Stimulated activated CD4-positive, alpha-beta T cell treated with anti-CD3 and anti-CD28 coated beads, Interleukin-4, amount 100 ng/mL, for 4 hours (primary cell): Measurements from ENCODE around the gene GAREM1.

Experiments used
- DNase-seq, 2 experiments: peaks; one replicate each; pipeline ENCODE4 v3.0.0-alpha.2; 2020

GAREM1 gene

DNA sequence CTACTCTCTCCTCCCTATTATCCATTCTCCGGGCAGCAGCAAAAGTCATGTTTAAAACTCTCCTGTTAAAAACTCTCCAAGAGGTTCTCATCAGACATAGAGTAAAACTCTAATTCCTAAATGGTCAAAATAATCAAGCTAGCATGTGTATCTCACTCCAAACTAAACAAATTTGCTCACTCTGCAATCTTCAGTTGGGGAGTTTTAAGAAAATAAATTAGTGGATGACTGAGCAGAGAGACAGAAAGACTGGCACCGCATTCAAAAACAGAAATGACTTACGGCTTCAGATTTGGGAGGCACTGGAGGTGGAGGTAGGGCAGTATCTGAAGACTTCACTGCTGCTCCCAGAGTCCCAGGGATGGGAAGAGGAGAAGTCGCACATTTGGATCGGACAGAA is 183.9 kb downstream of the GAREM1 start:
- no peak for DNase-seq

DNA sequence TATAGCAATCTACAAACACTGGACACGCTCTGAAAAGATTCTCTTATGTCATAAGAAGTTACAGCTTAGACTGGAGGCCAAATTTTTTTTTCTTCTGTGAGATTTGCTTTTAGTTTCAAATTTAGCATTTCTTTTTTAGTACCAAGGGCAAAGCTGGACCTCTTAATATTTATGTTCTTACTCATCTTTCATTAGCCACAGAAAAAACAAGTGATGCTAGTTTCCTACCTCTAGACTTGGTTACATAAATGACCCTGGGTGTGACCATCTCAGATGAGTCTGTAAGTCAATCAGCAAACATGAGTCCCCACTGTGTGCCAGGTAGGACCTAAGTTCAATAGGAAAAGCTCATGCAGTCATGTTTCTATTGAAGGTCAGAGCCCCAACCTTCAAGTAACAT is 186.4 kb downstream of the GAREM1 start:
- no peak for DNase-seq

DNA sequence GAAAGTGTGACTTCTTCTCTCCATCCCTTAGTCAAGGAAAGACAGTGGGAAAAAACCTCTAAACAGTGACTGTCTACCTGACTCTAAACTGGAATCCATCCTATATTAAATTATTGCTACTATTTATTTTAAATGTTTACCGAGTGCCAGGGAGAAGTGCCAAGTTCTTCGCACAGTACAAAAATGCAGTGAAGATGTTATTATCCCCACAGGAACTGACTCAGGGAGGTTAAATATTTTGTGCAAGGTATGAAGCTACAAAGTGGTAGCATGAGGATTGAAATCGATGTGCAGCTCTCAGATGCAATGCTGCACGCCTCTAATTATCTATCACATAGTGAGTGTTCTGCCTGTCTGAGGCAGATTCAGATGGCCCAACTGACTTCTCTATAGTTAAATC is 189.8 kb downstream of the GAREM1 start:
- no peak for DNase-seq

DNA sequence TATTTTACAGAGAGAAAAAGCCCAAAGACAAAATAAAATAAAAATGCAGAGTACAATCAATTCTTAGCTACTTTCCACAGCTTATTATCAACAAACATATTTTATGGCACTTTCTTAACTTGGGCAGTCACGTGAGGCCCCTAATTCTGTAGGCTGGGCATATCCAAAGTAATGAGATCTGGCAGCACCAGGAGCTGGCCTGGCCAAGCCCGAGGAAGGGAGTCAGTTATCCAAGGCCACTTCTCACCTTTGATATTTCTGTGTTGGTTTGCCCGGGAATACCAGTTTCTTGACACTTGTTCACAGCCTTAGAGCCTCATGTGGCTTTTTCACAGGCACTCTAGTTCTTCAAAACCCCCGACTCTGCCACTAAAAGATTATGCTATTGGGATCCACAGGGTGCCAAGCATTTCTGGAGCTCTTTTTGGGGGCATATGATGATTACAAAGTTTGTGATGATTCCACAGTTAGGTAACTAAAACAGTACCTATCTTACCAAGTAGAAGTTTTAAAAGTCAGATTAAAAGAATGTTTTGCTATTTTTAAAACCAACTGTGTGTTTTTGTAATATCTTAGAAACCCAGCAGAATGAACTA is 190.4 kb downstream of the GAREM1 start:
- no peak for DNase-seq

DNA sequence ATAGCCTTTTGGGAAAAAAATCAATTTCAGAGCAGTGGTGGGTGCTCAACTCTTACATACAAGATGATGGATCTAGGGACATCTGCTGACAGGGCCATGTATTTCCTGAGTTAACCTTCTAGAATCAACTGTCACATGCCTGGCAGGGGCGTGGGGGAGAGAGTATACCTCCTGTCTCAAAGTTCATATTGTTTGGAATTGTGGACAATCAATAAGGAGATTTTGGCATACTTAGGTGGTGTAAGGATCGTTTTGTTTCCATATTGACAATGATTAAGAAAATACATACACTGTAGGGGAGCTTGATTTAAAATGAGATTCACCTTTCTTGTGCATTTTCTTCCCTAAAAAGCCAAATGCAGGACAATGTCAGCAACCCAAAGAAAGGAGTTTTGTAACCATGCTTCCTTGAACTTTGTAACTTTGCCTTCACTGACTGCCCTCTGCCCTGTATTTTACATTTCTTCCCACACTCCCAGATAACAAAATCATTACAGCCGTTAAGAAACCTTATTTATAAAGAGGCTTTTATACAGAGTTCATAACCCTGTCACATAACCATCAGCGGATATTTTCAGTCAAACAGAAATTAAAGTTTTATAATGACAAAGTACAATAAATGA is 192.4 kb downstream of the GAREM1 start:
- no peak for DNase-seq

DNA sequence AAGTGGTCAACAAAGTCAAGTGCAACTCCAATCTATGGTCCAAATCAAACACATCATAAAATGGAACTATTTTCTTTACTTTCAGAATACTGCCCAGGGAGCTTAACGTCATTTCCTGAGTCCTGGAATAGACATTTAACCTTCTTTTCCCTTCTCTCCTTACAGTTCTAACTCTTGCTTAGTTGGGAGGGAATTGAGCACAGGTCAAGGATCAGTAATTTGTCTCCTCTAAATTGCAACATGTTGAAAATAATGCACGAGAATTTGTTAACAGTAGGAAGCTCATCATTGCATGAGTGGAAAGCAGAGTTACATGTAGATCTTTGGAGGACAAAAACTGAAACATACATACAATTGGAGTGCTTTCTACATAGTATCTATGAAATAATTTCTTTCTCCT is 193.1 kb downstream of the GAREM1 start:
- no peak for DNase-seq

DNA sequence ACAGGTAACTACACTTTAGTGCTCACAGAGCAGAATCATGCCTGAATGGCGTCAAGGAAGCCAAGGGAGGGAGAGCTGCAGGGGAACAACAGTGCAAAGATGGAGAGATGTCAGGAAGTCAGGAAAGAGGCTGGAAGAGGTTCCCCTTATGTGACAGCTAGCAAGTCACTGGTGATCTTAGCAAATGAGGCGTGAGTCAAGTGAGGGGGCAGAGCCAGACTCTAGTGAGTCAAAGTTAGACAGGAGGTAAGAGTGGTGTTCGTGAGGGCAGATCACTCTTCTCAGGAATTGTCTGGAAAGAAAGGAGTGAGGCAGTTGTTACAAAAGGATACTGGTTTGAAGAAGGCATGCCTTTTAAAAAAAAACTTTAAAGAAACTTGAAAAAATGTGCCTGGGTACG is 193.8 kb downstream of the GAREM1 start:
- no peak for DNase-seq

DNA sequence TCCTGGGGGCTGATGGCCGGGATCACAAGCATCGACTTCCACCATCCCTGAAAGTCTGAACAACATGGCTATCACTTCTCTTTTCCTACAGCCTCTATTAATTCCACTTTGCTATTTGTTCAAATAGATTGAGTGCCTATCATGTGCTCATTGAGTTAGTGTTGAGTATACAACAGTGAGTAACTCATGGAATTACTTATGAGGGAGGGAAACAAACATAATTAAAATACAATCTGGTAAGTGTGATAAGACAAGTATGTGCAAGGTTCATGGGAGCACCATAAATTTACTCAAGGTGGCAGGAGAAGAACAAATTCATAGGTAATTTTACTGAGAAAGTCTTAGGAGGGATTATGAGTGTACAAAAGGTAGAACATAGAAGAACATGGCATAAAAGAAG is 194.4 kb downstream of the GAREM1 start:
- no peak for DNase-seq

DNA sequence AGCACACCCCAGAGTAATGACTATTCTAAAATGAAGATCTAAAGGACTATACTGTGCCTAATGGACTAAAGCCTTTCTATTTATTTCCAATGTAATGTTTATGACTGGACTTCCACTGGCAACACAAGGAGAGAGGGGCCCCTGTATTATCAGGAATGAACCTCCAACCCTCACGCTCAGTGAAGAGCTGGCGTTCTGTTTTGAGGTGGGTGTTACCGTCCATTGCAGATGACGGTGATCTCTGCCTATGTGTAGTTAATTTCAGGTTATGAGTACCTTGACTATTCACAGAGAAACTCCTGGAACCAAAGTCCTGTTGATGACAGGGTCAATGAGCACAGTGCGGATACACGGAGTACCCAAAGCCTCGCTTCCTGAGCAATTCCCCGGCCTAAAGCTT is 195.5 kb downstream of the GAREM1 start:
- DNase-seq, result no peak

DNA sequence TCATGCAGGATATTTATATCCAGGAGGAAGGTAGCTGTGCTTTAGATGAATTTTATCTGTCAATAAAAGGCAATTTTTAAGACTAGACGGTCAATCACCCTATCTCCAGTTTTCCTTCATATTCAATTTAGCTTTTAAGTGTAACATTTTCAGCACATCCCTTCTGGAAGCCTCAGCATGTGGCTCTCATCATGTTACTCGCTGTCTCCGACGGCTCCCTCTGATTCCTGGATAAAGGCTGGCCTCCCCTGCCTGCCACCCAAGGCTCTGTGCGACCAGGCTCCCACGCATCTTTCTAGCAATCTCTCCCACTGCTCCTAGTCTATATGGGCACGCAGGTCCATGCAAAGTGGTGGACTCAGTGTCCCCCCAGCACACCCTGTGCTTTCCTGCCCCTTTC is 196.4 kb downstream of the GAREM1 start:
- DNase-seq, result no peak

DNA sequence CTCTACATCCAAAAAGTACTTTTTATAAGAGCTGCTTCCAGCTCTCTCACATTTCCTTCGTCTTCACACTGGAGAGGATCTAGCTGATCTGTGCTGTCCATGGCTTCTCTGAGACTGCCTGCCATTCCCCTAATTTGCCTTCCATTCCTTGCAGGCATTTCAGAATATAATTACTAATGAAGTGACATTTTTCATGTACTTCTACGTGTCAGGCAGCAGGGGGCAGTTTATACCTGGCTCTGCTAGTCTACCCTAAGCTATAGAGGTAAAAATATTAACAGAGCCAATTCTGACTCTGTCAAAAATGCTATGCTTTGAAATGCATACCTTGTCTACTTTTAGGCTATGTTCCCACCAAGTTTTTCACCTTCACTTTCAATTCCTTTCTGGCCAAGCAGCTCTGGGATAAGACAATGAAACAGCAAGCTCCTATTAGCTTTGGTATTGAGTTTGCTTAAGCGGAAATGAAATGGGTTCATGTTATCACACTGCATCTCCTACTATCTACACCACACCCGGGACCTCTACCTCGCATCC is 198.9 kb downstream of the GAREM1 start:
- DNase-seq, result no peak

DNA sequence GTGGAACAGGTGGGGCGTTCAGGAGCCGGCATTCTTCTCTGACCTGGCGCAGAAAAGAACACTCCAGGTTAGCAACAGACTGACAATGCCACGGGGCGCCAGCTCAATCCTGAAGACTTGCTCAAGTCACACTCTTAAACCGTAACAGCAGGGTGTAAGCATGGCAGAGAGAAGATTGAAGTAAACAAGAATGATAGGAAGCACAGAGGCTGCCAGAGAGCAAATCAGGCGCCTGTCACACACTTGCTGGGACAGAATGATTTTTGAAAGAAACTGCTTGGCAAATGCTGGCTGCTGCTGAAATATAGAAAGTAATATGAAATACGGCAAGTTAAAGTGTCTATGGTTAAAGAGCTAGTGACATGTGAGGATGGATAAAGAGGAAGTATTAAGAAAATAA is 200.3 kb downstream of the GAREM1 start:
- no peak for DNase-seq

DNA sequence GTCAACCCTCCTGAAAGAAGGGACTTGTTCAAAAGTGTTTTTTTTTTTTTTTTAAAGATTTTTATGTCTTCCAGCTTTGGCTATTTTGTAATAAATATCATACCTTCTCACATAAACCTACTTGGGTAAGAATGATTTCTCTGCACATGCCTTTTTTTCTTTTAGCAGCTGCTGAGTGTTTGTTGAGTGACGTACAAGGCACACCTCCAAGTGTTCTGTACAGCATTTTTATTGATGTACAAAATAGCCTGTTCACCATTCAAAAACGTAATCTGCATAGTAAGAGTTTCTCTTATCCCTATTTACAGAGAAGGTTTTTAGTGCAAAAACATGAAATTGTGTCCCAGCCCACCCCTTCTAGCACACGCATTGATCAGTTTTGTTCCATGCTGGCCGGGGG is 203.2 kb downstream of the GAREM1 start:
- no peak for DNase-seq

DNA sequence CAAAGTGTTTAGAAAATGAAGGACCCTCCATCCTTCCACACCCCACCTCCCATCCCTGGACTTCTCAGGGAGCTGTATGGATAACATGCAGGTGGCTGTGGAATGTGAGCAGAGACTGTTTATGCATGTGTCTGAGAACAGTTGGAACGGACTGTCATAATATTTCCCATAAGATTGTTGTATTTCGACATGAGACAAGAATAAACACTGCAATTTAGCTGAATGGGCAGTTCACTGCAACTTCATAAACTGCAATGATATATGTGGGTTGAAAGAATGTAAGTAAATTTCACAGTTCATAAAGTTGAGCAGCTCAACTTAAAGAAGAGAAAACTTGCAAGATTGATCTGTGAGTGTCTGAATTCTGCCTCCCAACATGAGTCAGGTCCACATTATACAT is 206.3 kb downstream of the GAREM1 start:
- no peak for DNase-seq

DNA sequence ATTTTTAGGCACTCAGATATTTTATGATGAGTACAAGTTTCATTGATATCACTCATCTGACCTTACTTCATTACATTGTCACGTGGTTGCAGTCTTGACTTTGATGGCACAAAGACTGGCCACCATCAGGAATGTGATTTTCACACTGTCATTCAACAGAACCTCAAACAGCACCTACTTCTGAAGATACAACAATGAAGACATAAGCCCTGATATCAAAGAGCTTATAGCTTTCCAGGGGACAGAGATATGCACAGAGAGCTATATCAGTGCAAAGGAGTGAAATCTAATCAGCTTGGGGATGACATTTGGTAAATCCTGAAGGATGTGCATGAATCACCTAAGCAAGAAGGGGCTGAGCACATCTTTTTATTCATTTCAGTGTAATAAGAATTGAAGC is 208.6 kb downstream of the GAREM1 start:
- DNase-seq, result no peak

DNA sequence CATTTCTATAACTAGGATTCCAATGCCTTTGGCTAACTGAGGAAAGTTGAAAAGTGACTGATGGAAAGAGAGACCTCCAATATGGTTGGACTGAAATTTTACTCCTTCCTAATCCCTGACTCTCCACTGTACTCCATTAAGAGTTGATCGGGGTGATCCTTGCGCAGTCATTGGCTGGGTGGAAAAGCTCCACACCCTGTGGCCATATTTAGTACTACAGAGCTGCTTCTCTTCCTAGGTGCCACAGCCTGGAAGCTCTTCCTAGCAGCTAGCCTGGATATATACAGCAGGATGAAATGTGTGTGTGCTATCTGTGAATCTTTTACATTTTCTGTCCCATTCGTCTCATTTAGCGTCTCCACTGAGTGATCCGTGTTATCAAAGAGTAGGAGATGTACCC is 209.7 kb downstream of the GAREM1 start:
- no peak for DNase-seq

DNA sequence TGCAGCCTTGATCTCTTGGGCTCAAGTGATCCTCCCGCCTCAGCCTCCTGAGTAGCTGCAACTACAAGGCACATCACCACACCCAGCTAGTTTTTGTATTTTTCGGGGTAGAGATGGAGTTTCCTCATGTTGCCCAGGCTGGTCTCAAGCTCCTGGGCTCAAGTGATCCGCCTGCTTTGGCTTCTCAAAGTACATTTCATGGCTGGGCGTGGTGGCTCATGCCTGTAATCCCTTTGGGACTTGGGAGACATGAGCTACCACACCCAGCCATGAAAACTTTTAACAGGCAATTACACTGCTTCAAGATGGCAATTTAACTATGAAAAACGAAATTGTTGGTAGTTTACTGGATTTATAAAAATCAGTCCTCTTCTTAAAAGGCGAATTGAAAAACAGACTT is 211.1 kb downstream of the GAREM1 start:
- DNase-seq, result no peak

DNA sequence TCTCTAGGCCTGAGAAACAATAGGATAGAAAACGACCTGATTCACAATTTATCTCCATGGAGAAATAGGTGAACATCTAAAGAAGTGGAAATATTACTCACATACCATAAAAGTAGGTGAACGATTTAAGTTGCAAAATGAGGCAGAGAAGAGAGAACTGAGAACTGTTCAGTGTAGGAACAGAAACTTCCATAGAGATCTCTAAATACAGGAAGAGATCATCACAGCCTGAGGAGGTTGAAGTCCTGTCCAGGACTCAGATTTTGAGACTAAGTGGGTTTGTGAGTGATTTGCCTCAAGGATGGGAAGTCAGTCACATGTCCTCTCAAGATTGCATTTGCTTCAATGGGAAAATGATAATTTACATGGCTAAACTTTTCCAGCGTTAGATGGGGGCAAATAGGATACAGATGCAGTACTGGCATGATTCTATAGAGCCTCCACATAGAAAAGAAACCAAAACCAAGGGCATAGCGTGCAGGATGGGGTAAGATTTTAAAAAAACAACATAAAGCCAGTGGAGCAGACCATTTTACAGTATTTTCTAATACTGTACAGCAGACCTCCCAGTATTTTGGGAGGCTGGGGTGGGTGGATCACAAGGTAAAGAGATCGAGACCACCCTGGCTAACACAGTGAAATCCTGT is 212.0 kb downstream of the GAREM1 start:
- no peak for DNase-seq

DNA sequence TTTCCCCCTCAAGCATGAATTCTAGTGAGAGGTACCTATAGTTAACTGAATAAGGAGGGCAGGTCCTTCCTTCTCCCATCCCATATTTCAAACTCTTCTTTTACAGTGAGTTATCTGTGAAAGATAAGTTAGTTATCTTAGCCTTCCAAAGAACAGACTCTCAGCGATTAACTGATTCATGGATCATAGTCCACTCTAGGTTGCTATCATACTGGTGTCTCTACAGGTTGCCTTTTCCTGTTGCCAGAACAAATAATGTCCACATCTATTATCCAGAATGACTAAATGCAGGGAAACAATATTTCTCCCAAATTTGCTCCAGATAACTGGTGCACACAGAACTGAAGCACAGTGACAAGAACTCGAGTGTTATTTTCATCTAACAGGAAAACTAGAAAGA is 212.5 kb downstream of the GAREM1 start:
- no peak for DNase-seq

DNA sequence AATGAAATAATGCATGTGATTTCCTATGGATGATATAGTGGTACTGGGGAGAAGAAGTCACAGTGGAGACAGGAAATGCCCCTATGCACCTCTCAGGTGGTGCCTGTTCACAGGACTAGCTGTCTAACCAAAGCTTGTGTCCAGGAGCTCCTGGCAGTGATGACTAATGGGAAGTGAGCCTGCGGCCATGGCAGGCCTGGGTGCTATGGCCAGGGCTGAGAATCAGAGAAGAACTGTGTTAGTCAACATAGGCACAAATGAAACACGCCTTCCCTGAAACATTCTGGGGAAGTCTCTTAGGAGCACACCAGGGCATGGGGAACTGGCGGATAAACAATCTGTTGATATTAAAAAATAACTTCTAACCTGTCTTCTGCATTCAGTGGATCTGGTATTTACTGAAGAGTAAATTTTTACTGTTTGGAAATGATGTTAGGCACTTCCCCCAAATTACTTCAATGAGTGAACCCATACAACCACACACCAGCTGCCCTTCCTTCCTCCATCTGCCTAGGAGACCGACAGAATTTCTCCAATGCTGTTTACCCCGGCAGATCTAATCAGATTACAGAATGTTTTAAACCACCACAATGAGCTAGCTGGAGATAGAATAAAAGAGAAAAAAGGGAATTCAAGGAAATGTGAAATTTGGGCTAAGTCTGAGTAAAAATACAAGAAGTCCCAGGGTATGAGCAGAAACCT is 213.4 kb downstream of the GAREM1 start:
- no peak for DNase-seq

DNA sequence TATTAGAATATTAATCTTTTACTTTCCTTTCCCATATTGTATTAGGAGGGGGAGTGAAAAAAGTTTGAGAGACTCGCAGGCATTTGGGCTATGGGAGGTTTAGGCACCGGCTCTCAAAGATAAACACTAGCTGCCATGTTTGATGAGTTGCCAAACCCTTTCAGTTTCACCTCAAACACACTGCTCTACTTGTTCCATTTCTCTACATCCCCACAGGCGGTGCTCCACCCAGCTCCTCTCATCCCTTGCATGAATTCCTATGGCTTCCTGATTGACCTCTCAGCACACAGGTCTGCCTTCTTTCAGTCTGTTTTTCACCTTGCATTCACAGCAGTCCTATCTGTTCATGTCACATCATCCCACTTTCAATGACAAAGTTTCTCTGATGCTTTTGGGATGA is 215.1 kb downstream of the GAREM1 start:
- no peak for DNase-seq

DNA sequence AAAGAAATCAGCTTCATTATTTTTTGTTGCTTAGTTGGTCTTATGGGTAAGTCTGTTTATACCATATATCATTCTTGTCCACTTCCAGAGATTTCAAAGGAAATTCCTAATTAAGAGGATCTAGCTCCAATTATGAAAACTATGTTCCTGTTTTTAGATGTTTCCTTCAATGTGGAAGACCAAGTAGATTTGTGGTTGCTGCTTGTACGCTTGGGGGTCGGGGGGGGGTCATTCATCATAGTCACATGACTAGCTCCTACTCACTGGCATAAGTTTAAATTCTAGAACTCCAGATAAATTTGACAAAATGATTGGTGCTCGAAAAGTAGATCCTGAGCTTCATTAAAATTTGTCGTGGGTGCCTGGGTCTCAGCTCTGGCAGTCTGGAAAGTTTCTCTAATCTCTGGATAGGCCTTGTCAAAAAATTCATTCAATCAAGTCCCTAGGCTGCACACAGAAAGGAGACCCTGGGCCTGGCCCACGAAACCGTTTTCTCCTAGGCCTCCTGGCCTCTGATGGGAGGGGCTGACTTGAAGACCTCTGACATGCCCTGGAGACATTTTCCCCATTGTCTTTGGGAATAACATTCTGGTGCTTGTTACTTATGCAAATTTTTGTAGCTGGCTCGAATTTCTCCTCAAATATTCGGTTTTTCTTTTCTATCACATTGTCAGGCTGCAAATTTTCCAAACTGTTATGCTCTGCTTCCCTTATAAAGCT is 218.4 kb downstream of the GAREM1 start:
- no peak for DNase-seq

DNA sequence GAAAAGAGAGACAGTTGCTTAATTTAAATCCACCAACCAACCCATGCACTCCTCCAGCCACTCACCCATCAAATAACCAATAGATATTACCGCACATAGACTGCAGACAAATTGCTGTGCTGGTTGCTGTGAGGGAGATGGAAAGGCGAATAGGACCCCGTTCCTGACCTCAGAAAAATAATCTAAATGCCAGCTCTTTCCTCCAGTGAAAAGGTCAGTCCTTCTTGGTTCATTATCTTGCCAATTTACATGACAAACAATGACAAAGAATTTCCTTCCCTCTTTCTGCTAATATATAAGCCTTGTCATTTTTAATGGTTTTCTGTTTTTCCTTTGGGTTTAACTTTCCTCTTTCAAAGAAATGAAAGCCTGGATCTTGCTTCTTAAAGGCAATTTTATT is 219.2 kb downstream of the GAREM1 start:
- DNase-seq, result no peak
